Measurements from ENCODE around the gene CSNK2A3.

DNA sequence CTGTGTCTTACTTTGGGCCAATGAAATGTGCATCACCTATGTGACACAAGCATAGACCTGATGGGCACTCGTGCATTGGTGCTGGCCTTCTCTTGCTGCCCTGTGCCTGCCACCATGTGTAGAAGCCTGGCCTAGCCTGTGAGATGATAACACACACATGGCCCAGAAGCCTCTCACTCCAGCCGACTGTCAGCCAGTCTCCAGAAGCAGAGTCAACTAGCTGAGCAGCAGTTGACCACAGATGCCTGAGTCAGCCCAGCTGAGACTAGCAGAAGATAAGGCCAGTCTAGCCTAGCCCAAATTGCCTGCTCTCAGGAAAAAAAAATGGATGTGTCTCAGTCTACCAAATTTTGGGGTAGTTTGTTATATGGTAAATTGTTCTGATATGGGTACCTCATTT, 46.2 kb downstream of the CSNK2A3 start:
- TF ChIP-seq RCOR1 (IDR thresholded peaks at IDR 0.05; ENCODE audit: borderline replicate concordance in 1 of 2, low read depth in 2 of 2, low read length in 2 of 2) = no peak
- TF ChIP-seq, protein P1, sequence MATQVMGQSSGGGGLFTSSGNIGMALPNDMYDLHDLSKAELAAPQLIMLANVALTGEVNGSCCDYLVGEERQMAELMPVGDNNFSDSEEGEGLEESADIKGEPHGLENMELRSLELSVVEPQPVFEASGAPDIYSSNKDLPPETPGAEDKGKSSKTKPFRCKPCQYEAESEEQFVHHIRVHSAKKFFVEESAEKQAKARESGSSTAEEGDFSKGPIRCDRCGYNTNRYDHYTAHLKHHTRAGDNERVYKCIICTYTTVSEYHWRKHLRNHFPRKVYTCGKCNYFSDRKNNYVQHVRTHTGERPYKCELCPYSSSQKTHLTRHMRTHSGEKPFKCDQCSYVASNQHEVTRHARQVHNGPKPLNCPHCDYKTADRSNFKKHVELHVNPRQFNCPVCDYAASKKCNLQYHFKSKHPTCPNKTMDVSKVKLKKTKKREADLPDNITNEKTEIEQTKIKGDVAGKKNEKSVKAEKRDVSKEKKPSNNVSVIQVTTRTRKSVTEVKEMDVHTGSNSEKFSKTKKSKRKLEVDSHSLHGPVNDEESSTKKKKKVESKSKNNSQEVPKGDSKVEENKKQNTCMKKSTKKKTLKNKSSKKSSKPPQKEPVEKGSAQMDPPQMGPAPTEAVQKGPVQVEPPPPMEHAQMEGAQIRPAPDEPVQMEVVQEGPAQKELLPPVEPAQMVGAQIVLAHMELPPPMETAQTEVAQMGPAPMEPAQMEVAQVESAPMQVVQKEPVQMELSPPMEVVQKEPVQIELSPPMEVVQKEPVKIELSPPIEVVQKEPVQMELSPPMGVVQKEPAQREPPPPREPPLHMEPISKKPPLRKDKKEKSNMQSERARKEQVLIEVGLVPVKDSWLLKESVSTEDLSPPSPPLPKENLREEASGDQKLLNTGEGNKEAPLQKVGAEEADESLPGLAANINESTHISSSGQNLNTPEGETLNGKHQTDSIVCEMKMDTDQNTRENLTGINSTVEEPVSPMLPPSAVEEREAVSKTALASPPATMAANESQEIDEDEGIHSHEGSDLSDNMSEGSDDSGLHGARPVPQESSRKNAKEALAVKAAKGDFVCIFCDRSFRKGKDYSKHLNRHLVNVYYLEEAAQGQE (IDR thresholded peaks at IDR 0.05; ENCODE audit: borderline replicate concordance) = no peak
- TF ChIP-seq, protein P1 (CRISPR knock-in tag; IDR thresholded peaks at IDR 0.05; ENCODE audit: low read depth) = no peak
- TF ChIP-seq, protein P2, sequence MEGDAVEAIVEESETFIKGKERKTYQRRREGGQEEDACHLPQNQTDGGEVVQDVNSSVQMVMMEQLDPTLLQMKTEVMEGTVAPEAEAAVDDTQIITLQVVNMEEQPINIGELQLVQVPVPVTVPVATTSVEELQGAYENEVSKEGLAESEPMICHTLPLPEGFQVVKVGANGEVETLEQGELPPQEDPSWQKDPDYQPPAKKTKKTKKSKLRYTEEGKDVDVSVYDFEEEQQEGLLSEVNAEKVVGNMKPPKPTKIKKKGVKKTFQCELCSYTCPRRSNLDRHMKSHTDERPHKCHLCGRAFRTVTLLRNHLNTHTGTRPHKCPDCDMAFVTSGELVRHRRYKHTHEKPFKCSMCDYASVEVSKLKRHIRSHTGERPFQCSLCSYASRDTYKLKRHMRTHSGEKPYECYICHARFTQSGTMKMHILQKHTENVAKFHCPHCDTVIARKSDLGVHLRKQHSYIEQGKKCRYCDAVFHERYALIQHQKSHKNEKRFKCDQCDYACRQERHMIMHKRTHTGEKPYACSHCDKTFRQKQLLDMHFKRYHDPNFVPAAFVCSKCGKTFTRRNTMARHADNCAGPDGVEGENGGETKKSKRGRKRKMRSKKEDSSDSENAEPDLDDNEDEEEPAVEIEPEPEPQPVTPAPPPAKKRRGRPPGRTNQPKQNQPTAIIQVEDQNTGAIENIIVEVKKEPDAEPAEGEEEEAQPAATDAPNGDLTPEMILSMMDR (IDR thresholded peaks at IDR 0.05 in 2 of 3, conservative IDR thresholded peaks at IDR 0.05 in 1 of 3; ENCODE audit: insufficient read depth in 2 of 3, low read depth in 1 of 3, low read length in 3 of 3) = no peak
- no peak for TF ChIP-seq ZBTB7A (IDR thresholded peaks at IDR 0.05; ENCODE audit: borderline replicate concordance, control insufficient read depth, low read depth, low read length)
- TF ChIP-seq SETDB1 (IDR thresholded peaks at IDR 0.05; ENCODE audit: low read length) = no peak
- TF ChIP-seq, protein P3, sequence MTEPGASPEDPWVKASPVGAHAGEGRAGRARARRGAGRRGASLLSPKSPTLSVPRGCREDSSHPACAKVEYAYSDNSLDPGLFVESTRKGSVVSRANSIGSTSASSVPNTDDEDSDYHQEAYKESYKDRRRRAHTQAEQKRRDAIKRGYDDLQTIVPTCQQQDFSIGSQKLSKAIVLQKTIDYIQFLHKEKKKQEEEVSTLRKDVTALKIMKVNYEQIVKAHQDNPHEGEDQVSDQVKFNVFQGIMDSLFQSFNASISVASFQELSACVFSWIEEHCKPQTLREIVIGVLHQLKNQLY (CRISPR knock-in tag; conservative IDR thresholded peaks at IDR 0.05) = no peak
- no peak for TF ChIP-seq HMG20B (CRISPR knock-in tag; IDR thresholded peaks at IDR 0.05)
- no peak for TF ChIP-seq GTF2A2 (tag; IDR thresholded peaks at IDR 0.05)
- no peak for TF ChIP-seq HMG20A (CRISPR knock-in tag; conservative IDR thresholded peaks at IDR 0.05)
- no peak for TF ChIP-seq ZC3H4 (CRISPR knock-in tag; IDR thresholded peaks at IDR 0.05; ENCODE audit: borderline replicate concordance)

Data from K562 (cell line).